RWPE1 (cell line): ENCODE data around the gene HMOX2.

ENCODE experiments used
- CTCF ChIA-PET: fragments of 350-600 bp; sonication (Branson Sonifier 250); formaldehyde crosslinking; extraction: SDS; loops from one replicate; lab custom pipeline; 2021; lab: Yijun Ruan, JAX
- POLR2A ChIA-PET: fragments of 400-600 bp; formaldehyde crosslinking; extraction: SDS; loops from one replicate; lab custom pipeline; 2020; ENCODE audit warnings: antibody characterized with exemption; ENCODE audit not compliant: low non-redundant PET; lab: Yijun Ruan, JAX
- DNase-seq: peaks from one replicate; pipeline ENCODE4 v3.0.0; 2012; ENCODE audit warnings: low spot score
- H3K27ac ChIP-seq: fragments of 450-650 bp; 2 replicates; pipeline ENCODE4 v1.5.1; 2017
- CTCF ChIP-seq: fragments of 450-650 bp; conservative IDR thresholded peaks from 2 replicates; pipeline ENCODE4 v1.5.1; 2017; ENCODE audit warnings: low read depth, mild to moderate bottlenecking

The HMOX2 gene

GRCh38 chr16:4501071-4501478 lies 24.9 kb downstream of the HMOX2 start:
- TF ChIP-seq CTCF, result no peak
- DNase-seq, result no peak
- no peak overlapping the region for H3K27ac ChIP-seq
- CTCF ChIA-PET, result interaction anchor here (0.7 to 1.9 kb wide), 3 partner anchors 12 to 32 kb away, joined by 3 to 7 read pairs (median 4); partner anchors contain the start of gene HMOX2
- POLR2A ChIA-PET, result no interaction called here

- ChIA-PET POLR2A (no interaction called here), CTCF (interaction anchor here (0.5 to 1.9 kb wide), 12 partner anchors 9 to 343 kb away, joined by 3 to 5 read pairs (median 4); partner anchors contain the start of gene MGRN1)
- TF ChIP-seq CTCF, result no peak
- no peak for DNase-seq
- H3K27ac ChIP-seq, result no peak overlapping the region
These were observed 29.4 kb downstream of the HMOX2 start for GRCh38 chr16:4505356-4506147.

- DNase-seq, result peak; percentile 45
- TF ChIP-seq CTCF, result peak; percentile 81
- H3K27ac ChIP-seq, result peak overlapping the region; percentile 20; the same call in 1 of the 2 replicates
- ChIA-PET CTCF (interaction anchor here (0.6 to 1.9 kb wide), 7 partner anchors 10 to 118 kb away, joined by 3 to 5 read pairs (median 4); partner anchors contain the start of genes HMOX2 and MGRN1), POLR2A (no interaction called here)
These were observed 30.3 kb downstream of the HMOX2 start for GRCh38 chr16:4506450-4506849.

GRCh38 chr16:4507588-4508345 lies 31.6 kb downstream of the HMOX2 start:
- no peak for DNase-seq
- H3K27ac ChIP-seq, result no peak overlapping the region
- ChIA-PET CTCF (interaction anchor here (0.6 to 1.2 kb wide), 5 partner anchors 31 to 117 kb away, joined by 3 to 4 read pairs (median 4); partner anchors contain the start of genes HMOX2 and MGRN1), POLR2A (no interaction called here)
- no peak for TF ChIP-seq CTCF

- CTCF ChIA-PET, result interaction anchor here (0.9 kb wide), 1 partner anchor 39 kb away, joined by 3 read pairs; no protein-coding TSS in a partner anchor
- TF ChIP-seq CTCF, result no peak
- no peak overlapping the region; the same call in 1 of the 2 replicates for H3K27ac ChIP-seq
- POLR2A ChIA-PET, result no interaction called here
- no peak for DNase-seq
These were observed 32.6 kb downstream of the HMOX2 start for GRCh38 chr16:4508806-4509205.

GRCh38 chr16:4509420-4509819 lies 33.2 kb downstream of the HMOX2 start:
- DNase-seq, result no peak
- ChIA-PET POLR2A (interaction anchor here (0.5 kb wide), 1 partner anchor 17 kb away, joined by 3 read pairs; no protein-coding TSS in a partner anchor), CTCF (interaction anchor here (0.7 to 0.9 kb wide), 2 partner anchors 39 to 151 kb away, joined by 3 to 4 read pairs; no protein-coding TSS in a partner anchor)
- H3K27ac ChIP-seq, result peak overlapping the region; percentile 18; the same call in 1 of the 2 replicates
- no peak for TF ChIP-seq CTCF
